SK-N-SH (cell line): ENCODE results near the gene CASP8.

Experiments used
- CTCF ChIP-seq: fragments of 200-600 bp; sonication (generic); IDR thresholded peaks from 2 replicates; pipeline ENCODE4 v1.6.1; 2017; ENCODE audit warnings: antibody characterized with exemption, mild to moderate bottlenecking, moderate library complexity
- EP300 ChIP-seq, 2 experiments: IDR thresholded peaks; 2 replicates each; pipeline versions ENCODE4 v1.4.0 to v1.6.1; 2012; ENCODE audit warnings: borderline replicate concordance in 1 of 2, low read depth in 1 of 2, low read length in 1 of 2
- FOXJ3 ChIP-seq: sonication (generic); formaldehyde crosslinking; IDR thresholded peaks from 2 replicates; pipeline ENCODE4 v1.5.1; 2020; ENCODE audit warnings: mild to moderate bottlenecking, missing genetic modification reagents
- FOXM1 ChIP-seq: IDR thresholded peaks from 2 replicates; pipeline ENCODE4 v1.4.0; 2012; ENCODE audit warnings: low read depth, mild to moderate bottlenecking
- JUND ChIP-seq: IDR thresholded peaks from 2 replicates; pipeline ENCODE4 v1.4.0; 2012
- MAX ChIP-seq: IDR thresholded peaks from 2 replicates; pipeline ENCODE4 v1.4.0; 2012; ENCODE audit warnings: low read depth
- NFIC ChIP-seq: IDR thresholded peaks from 2 replicates; pipeline ENCODE4 v1.4.0; 2012; ENCODE audit warnings: borderline replicate concordance
- NRF1 ChIP-seq: IDR thresholded peaks from 2 replicates; pipeline ENCODE4 v1.6.1; 2012; ENCODE audit warnings: low read depth, mild to moderate bottlenecking, low read length
- PBX3 ChIP-seq: IDR thresholded peaks from 2 replicates; pipeline ENCODE4; 2012
- RAD21 ChIP-seq: IDR thresholded peaks from 2 replicates; pipeline ENCODE4 v1.6.1; 2012; ENCODE audit warnings: mild to moderate bottlenecking, low read length
- RXRA ChIP-seq: IDR thresholded peaks from 2 replicates; pipeline ENCODE4 v1.4.0; 2012; ENCODE audit warnings: low read depth, mild to moderate bottlenecking, borderline replicate concordance
- TAF1 ChIP-seq: IDR thresholded peaks from 2 replicates; pipeline ENCODE4 v1.6.1; 2012; ENCODE audit warnings: low read depth, mild to moderate bottlenecking, low read length, moderate library complexity, borderline replicate concordance
- USF1 ChIP-seq: IDR thresholded peaks from 2 replicates; pipeline ENCODE4 v1.4.0; 2012; ENCODE audit warnings: low read depth, borderline replicate concordance
- ZBTB33 ChIP-seq: IDR thresholded peaks from 2 replicates; pipeline ENCODE4 v1.4.0; 2012; ENCODE audit warnings: low read depth, borderline replicate concordance

- no peak for TF ChIP-seq JUND
- no peak for TF ChIP-seq NFIC
- TF ChIP-seq CTCF = no peak
- no peak for TF ChIP-seq FOXM1
- no peak for TF ChIP-seq USF1
- TF ChIP-seq FOXJ3 (CRISPR knock-in tag) = no peak
- TF ChIP-seq PBX3 = no peak
- no peak for TF ChIP-seq NRF1
- TF ChIP-seq RAD21 = no peak
- TF ChIP-seq TAF1 = no peak
- no peak for TF ChIP-seq EP300 (IDR thresholded peaks at IDR 0.05; ENCODE audit: borderline replicate concordance in 1 of 2, low read depth in 1 of 2, low read length in 1 of 2)
- TF ChIP-seq ZBTB33 = no peak
- TF ChIP-seq RXRA = no peak
- TF ChIP-seq MAX = no peak
These were observed 15.7 kb downstream of the CASP8 start for GRCh38 chr2:201275990-201276389.
